ENCODE measurements around the gene AGMO.

DNA sequence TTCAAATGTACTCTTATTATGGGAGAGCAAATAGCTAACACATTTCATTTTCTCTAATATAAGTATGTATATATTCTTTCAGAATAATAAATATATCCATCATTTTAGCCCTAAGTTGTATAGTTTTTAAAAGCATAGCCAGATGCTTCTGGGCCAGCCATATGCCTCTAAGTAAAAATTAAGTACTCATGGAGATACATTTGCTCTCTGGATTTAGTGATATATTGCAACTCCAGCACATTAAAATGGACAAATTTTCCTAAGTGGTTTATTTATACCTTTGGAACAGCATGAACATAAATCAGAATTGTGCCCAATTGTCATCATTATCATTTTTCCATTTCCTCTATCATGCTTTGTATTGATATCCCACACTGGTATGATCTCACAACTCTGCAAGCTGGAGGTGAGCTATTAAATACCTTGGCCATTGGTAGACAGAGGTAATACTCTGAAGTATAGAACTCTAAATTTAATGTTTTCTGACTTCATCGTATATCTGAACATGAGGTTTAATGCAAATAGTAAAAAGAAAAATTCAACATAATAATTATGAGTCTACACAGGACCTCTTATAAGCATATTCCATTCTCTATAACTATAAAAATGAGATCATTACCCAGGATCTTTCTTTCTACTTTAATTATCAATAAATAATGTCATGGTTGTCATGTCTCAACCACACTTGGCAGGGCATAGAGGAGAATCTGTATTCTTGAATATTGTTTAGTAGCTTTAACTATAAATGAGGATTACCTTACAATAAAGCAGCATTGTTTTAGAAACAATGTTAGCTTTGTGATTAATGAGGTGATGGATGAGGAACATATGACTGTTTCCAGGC is 90.8 kb downstream of the AGMO start:
- TF ChIP-seq, protein P1, sequence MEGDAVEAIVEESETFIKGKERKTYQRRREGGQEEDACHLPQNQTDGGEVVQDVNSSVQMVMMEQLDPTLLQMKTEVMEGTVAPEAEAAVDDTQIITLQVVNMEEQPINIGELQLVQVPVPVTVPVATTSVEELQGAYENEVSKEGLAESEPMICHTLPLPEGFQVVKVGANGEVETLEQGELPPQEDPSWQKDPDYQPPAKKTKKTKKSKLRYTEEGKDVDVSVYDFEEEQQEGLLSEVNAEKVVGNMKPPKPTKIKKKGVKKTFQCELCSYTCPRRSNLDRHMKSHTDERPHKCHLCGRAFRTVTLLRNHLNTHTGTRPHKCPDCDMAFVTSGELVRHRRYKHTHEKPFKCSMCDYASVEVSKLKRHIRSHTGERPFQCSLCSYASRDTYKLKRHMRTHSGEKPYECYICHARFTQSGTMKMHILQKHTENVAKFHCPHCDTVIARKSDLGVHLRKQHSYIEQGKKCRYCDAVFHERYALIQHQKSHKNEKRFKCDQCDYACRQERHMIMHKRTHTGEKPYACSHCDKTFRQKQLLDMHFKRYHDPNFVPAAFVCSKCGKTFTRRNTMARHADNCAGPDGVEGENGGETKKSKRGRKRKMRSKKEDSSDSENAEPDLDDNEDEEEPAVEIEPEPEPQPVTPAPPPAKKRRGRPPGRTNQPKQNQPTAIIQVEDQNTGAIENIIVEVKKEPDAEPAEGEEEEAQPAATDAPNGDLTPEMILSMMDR (conservative IDR thresholded peaks at IDR 0.05; ENCODE audit: low read length) = no peak
- no peak for TF ChIP-seq EZH2phosphoT487 (IDR thresholded peaks at IDR 0.05; ENCODE audit: borderline replicate concordance)

Measured in Loucy (cell line).